Measurements from ENCODE around the gene HHIPL1.

DNA sequence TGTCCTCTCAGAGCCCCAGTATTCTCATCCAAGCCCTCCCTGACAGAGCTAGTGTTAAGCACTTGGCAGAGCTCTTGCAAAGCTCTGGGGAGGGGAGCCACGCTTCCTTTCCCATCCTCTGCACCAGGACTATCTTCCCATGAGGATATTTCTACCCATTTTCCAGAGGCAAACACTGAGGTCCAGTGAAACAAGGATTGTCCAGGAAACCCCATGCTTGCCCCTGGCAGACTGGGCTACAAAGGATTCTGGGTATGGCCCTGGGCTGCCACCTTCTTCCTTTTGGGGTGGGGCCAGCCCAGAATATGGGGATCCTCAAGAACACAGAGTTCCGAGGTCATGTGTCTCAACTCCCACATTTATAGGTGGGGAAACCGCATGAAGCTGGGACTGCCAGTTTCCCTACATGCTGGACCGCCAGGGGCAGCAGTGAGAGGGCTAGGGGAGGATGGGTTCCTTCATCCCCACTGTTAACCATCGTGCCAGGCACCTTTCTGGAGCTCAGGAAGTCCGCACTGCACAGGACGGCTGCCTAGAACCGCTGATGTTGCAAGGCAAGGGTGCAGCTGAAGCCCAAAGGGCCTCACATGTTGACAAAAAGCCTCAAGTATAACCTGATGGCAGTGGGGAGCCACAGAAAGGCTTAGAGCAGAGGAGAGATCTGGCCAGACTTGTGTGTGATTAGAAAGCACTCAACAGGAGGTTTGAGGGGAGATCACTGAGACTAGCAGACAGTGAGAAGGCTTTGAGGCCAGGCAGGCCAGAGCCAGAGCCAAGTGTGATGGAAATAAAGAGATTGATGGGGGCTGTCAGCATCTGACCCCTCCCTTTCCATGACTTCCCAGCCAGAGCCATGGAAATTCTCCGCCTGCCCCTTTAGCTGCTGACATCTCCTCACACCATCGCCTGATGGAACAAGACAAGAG, 35.4 kb upstream of the HHIPL1 start:
- no peak for TF ChIP-seq POLR2A (IDR thresholded peaks at IDR 0.05; ENCODE audit: low read length)
- TF ChIP-seq GATA1 (IDR thresholded peaks at IDR 0.05; ENCODE audit: low read depth, low read length) = no peak

All from erythroblast (primary cell).